MM.1S (cell line): Measurements from ENCODE around the gene EP400.

Source experiments
- CTCF ChIP-seq: fragments of 300-600 bp; sonication (generic); IDR thresholded peaks from 2 replicates; pipeline ENCODE4 v1.5.1; 2016; ENCODE audit warnings: antibody characterized with exemption, low read length, mixed read lengths
- EZH2 ChIP-seq: fragments of 300-600 bp; sonication (generic); optimal IDR thresholded peaks from 2 replicates; pipeline ENCODE3; 2017; ENCODE audit warnings: low read depth, mild to moderate bottlenecking, antibody characterized with exemption, low read length, mixed read lengths

- TF ChIP-seq EZH2 (no peak), CTCF (no peak)
These were observed 99.7 kb downstream of the EP400 start for GRCh38 chr12:132049442-132049841.
